Activated CD4-positive, alpha-beta T cell treated with anti-CD3 and anti-CD28 coated beads for 4 hours (primary cell): ENCODE measurements around the gene GUCA2A.

Experiments used
- DNase-seq, 2 donors: peaks; one replicate each; pipeline ENCODE4 v3.0.0-alpha.2; 2020

The GUCA2A gene

DNA sequence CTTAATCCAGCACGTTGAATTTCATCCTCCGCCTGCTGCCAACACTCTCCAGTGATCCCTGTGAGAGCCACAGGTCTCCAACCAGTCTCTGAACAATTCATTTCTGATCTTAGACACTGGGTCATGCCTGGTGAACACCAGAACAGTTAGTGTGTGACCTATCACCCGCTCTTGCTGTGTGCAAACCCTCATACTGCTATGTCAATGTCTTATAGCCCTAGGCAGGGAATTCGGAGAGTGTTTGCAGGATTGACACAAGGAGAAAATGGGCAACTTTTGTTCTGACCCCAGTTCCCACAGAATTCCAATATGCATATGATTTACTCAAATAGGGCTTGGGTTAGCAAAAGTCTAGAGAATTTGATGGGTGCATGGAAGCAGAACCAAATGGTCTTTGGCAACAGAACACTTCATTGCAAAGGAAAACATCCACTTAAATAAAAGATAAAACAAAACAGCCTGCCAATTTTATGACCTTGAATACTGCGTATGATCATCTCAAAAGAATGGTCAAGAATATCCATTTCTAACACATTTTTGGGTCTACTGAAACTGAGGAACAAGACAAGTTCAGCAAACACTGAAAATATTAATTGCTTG is 34.4 kb downstream of the GUCA2A start:
- no peak for DNase-seq

- no peak for DNase-seq
These were observed 35.6 kb downstream of the GUCA2A start for GRCh38 chr1:42128964-42129363.

GRCh38 chr1:42128499-42128898 is 36.0 kb downstream of the GUCA2A start:
- no peak for DNase-seq

- no peak for DNase-seq
These were observed 36.8 kb downstream of the GUCA2A start for GRCh38 chr1:42127767-42128166.

DNA sequence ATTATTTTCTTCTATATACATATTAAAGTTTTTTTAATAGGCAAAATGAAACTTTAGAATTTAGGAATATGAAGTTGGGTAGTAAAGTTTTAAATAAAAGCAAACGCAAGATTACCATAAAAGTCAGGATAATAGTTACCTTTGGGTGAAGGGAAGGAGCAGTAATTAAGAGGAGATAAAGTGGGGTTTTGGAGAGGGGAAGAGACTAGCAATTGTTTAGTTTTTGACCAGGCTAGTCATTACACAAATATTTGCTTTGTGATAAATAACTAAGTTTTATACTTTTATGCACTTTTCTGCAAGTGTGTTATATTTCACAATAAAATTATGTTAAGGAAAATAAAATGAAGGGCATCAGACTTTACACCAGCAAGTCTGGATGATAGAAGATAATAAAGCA is 39.0 kb downstream of the GUCA2A start:
- DNase-seq: no peak

GRCh38 chr1:42122408-42122807 is 42.1 kb downstream of the GUCA2A start:
- DNase-seq: no peak

DNA sequence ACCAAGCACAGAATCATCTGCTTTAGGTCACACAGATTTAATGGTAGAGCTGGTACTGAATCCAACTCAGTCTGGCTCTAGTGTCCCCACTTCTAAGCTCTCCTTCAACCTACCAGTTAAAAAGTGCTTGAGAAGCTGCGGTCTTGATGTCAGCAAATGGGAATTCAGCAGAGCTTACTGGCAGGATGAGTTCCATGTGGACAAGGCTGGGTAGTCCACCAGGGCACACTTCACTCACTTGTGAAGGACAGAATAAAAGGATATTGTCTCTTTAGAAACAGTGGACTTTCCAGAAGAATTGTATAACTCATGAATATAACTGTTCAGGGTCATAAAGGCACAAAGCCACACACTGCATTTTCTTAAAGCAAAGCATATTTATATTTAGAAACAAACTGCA is 46.4 kb downstream of the GUCA2A start:
- no peak for DNase-seq

- no peak for DNase-seq
These were observed 47.3 kb downstream of the GUCA2A start for GRCh38 chr1:42117214-42117613.

GRCh38 chr1:42114229-42114628 is 50.3 kb downstream of the GUCA2A start:
- no peak for DNase-seq
